WTC11 (cell line): ENCODE data around the gene VWA3B.

ENCODE experiments used
- GABPB1 ChIP-seq: sonication (generic); formaldehyde crosslinking; IDR thresholded peaks from 2 replicates; pipeline ENCODE4 v1.8.1; 2023; ENCODE audit warnings: mild to moderate bottlenecking, missing genetic modification reagents
- SMAD3 ChIP-seq: sonication (generic); formaldehyde crosslinking; IDR thresholded peaks from 2 replicates; pipeline ENCODE4 v1.8.0; 2022; ENCODE audit warnings: missing genetic modification reagents, mild to moderate bottlenecking, borderline replicate concordance
- ZBTB21 ChIP-seq: sonication (generic); formaldehyde crosslinking; IDR thresholded peaks from 2 replicates; pipeline ENCODE4 v1.8.1; 2023; ENCODE audit warnings: mild to moderate bottlenecking, missing genetic modification reagents, borderline replicate concordance
- ZNF138 ChIP-seq: sonication (generic); formaldehyde crosslinking; conservative IDR thresholded peaks from 2 replicates; pipeline ENCODE4 v1.8.1; 2022; ENCODE audit warnings: mild to moderate bottlenecking, moderate library complexity, missing genetic modification reagents
- ZNF232 ChIP-seq: sonication (generic); formaldehyde crosslinking; IDR thresholded peaks from 2 replicates; pipeline ENCODE4 v1.8.0; 2022; ENCODE audit warnings: mild to moderate bottlenecking, missing genetic modification reagents
- ZNF423 ChIP-seq: fragments of 250-450 bp; sonication (Bioruptor Pico); IDR thresholded peaks from 2 replicates; pipeline ENCODE4 v2.1.2; 2022; ENCODE audit warnings: mild to moderate bottlenecking, moderate library complexity
- TF ChIP-seq, protein P1 (sequence below): fragments of 200-600 bp; IDR thresholded peaks from 2 replicates; pipeline ENCODE4 v1.8.0; 2022; ENCODE audit warnings: antibody characterized with exemption
- TF ChIP-seq, protein P2 (sequence below): sonication (generic); formaldehyde crosslinking; IDR thresholded peaks from 2 replicates; pipeline ENCODE4 v1.8.1; 2023; ENCODE audit warnings: mild to moderate bottlenecking, missing genetic modification reagents

DNA sequence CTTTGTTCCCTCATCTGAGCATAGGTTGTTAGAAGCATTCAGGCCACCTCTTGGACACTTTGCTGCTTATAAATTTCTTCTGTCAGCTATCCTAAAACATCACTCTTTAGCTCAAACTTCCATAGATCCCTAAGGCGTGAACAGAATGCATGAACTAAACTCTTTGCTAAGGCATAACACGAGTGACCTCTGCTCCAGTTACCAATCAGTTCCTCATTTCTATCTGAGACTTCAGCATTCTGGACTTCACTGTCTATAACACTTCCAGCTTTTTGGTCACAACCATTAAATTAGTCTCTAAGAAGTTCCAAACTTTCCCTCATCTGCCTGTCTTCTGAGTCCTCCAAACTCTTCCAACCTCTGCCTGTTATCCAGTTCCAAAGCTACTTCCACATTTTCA is 8.3 kb upstream of the VWA3B start:
- no peak for TF ChIP-seq GABPB1 (CRISPR knock-in tag)
- TF ChIP-seq, protein P1, sequence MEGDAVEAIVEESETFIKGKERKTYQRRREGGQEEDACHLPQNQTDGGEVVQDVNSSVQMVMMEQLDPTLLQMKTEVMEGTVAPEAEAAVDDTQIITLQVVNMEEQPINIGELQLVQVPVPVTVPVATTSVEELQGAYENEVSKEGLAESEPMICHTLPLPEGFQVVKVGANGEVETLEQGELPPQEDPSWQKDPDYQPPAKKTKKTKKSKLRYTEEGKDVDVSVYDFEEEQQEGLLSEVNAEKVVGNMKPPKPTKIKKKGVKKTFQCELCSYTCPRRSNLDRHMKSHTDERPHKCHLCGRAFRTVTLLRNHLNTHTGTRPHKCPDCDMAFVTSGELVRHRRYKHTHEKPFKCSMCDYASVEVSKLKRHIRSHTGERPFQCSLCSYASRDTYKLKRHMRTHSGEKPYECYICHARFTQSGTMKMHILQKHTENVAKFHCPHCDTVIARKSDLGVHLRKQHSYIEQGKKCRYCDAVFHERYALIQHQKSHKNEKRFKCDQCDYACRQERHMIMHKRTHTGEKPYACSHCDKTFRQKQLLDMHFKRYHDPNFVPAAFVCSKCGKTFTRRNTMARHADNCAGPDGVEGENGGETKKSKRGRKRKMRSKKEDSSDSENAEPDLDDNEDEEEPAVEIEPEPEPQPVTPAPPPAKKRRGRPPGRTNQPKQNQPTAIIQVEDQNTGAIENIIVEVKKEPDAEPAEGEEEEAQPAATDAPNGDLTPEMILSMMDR: no peak
- no peak for TF ChIP-seq ZNF138
- TF ChIP-seq ZNF423: no peak
- no peak for TF ChIP-seq ZNF232 (CRISPR knock-in tag)
- TF ChIP-seq ZBTB21: no peak
- TF ChIP-seq, protein P2, sequence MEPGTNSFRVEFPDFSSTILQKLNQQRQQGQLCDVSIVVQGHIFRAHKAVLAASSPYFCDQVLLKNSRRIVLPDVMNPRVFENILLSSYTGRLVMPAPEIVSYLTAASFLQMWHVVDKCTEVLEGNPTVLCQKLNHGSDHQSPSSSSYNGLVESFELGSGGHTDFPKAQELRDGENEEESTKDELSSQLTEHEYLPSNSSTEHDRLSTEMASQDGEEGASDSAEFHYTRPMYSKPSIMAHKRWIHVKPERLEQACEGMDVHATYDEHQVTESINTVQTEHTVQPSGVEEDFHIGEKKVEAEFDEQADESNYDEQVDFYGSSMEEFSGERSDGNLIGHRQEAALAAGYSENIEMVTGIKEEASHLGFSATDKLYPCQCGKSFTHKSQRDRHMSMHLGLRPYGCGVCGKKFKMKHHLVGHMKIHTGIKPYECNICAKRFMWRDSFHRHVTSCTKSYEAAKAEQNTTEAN (CRISPR knock-in tag): no peak
- TF ChIP-seq SMAD3 (CRISPR knock-in tag): no peak
